ENCODE results near the gene MC3R.

Gene MC3R

DNA sequence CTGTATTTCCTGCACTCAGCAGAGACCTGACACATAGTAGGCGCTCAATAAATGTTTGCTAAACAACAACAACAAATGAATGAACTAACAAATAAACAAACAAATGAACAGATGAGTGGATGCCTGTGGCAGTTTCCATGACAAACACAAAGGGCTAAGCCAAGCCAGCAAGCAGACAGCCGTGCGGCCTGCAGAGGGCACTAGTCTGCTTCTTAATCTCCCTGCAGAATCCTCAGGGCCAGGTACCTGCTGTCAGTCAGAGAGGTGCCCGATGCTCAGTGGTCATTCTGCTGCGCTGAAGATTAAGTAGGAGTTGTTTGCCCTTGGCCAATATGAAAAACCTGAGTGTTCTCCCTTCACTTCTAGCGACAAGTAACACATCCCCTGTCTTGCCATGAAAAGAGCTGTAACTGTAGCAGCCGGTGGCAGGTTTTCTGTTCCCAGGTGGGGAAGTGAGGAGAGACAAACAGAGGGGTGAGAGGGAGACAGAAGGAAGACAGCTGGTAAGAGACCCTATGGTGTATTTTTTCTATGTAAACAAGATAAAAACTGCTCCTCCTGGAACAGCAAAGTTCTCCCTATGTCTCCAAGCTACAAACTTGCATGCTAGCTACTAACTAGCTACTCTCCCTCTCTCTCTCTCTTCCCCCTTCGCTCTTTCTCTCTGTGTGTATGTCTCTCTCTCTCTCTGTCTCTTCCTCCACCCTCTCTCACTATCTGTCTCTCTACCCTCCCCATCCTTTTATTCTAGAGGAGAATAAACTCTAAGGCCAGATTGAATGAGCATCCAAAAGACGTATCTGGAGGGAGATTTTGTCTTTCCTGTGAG lies at the start of gene MC3R:
TSS of gene MC3R (plus strand) at position 779 of the 829 bp plus-strand sequence. CDS start 112 bp downstream, outside the sequence.
- peak; percentile 67 for DNase-seq (ENCODE audit: low read depth)

DNA sequence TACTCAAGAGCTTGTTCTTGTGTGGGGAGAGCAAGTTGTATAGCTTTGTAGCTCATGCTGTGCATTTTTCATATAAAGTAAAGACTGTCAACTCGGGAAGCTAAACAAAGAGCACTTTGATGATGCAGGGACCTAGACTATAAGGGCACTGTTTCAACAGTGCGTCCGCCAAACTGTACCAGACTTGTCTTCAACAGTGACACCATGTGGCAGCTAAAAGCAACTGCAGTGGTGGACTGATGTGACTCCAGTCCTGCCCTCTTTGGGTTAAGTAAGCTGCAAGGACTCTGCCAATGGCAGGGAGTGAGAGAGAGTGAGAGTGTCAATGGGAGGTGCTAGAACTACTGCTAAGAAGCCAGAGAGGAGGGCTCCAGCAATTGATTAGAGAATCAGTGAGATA lies 48.1 kb upstream of the MC3R start:
- DNase-seq (ENCODE audit: low read depth) = no peak

DNA sequence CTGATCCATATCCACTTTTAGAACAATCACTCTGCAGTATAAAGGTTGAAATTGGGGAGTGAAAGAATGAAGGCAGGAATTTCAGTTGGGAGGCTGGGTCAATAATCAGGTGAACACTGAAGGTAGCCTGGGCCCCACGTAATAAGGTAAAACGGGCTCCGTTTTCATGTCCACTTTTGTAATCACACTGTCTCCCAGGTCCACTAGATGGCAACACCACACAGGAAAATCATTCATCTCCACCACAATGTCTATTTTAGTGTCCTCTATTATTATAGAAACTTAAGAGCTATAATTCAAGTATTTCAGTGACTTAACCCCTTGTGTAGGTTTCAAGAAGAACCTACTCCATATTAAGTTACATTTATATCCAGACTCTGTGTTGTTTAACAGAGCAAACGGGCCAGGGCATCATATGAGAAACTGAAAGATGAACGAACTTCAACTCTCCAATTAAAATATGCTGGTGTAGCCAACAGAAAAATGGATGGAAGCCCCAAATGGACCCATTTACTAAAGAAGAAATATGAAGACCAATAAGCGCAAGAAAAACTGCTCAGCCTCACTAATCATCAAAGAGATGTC lies 45.9 kb upstream of the MC3R start:
- peak; percentile 59 for DNase-seq (ENCODE audit: low read depth)

DNA sequence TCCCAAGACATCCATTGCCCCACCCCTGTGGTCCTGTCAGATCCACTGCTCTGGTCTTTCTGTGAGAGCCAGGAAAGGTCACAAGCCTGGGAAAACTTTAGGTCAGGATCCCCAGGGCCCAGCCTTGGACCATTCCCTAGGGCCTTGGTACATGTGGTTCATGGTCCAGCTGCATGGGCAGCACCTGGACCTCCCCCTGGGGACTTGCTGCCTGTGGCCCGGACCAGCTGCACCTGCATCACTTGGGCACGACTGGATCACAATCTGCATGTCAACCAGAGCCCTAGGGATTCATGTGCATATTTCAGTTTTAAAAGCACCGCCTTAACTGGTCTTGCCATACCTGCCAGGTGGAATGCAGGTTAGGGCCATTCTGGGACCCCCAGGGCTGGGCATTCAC lies 44.3 kb upstream of the MC3R start:
- no peak for DNase-seq (ENCODE audit: low read depth)

GRCh38 chr20:56205346-56205745 lies 43.2 kb upstream of the MC3R start:
- DNase-seq (ENCODE audit: low read depth) = no peak

DNA sequence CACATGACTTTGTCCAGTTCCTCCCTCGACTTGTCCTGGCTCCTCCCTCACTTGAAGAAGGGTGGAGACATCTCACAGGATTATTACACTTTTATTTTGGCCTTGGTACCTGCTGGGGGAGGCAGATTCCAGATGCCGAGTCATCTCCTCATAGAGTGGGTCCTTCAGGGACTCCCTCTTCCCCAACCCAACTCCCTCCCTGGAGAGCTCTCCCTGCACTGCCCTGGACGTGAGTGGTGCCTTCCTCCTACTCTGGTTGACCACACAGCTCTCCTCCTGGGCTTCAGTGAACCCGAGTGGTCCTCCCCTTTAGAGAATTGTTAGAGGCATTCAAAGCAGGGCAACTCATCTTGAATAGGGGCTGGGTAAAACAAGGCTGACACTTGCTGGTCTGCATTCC lies 40.9 kb upstream of the MC3R start:
- DNase-seq (ENCODE audit: low read depth) = peak; percentile 92

DNA sequence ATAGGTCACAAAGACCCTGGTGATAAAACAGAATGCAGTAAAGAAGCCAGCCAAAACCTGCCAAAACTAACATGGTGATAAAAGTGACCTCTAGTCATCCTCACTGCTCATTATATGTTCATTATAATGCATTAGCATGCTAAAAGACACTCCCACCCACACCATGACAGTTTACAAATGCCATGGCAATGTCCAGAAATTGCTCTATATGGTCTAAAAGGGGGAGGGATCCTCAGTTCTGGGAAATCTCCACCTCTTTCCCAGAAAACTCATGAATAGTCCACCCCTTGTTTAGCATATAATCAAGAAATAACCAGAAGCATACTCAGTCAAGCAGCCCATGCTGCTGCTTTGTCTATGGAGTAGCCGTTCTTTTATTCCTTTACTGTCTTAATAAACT lies 40.4 kb upstream of the MC3R start:
- peak; percentile 86 for DNase-seq (ENCODE audit: low read depth)

DNA sequence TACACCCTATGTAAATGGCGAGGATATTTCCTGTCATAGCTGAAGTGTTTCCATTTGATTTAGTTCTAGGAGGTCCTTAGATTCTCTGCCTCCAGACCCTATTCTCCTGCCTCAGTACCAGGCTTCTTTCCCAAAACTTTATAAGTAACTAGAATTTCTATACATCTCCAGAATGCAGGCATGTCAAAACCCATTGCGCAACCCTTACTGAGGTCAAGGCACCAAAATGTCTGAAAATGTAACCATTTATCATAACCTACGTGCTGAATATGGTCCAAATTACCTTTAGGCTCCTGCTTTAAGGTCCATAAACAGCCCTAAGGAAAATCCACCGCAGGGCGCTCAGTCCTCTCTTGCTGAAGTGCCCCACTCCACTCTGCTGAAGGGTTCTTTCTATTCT lies 37.5 kb upstream of the MC3R start:
- DNase-seq (ENCODE audit: low read depth) = no peak

- peak; percentile 97 for DNase-seq (ENCODE audit: low read depth)
These were observed 36.4 kb upstream of the MC3R start for GRCh38 chr20:56212091-56212490.

DNA sequence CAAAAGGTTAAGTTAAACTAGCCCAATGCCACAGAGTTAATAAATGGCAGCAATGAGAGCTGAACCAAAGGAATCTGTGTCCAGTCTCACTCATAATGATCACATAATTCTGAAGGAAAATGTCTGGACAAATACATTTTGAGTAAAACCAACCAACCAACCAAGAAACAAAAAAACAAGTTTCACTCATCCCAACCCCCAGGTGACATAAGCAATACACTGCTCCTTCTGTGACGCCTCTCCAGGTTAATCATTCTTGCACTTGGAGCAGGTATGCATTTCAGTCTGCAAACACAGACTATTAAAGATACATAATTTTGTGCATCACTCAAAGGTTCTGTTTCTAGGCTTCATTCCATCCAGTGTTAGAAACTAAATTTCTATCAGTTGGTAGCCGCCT lies 35.2 kb upstream of the MC3R start:
- no peak for DNase-seq (ENCODE audit: low read depth)

DNA sequence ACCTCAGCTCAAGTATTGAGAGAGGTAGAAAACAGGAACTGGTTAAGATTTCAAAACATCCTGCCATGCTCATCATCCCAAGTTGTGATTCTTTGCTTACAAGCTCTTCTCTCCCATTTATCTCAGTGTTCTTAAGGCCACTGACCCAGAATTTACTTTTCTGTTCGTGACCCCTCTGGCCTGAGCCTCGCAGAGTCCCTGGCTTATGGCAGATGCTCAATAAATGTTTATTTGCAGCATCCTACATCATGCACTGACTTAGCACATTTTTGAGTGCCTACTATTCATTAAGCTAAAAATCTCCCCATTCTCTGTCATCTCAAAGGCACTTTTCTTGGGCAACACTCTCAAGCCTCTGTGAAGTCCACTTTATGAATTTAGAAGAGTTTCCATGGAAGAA lies 33.4 kb upstream of the MC3R start:
- DNase-seq (ENCODE audit: low read depth) = peak; percentile 77

DNA sequence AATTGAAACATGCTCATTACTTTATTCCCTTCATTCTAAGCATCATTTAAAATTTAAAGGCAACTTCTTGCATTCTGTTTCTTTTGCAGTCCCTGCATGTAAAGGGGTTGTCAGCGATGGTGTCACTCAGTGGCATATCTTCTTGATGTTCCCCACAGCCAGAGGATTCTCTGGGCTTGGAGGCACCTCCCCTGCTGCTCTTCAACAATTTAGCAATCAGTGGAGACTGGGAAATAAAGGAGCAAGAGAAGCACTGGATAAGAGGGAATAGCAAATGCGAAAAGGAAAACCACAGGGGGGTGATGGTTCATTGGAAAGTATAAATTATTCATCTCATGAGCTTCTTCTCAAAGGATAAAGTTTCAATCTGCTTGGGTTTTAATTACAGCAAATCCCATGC lies 30.7 kb upstream of the MC3R start:
- no peak for DNase-seq (ENCODE audit: low read depth)

DNA sequence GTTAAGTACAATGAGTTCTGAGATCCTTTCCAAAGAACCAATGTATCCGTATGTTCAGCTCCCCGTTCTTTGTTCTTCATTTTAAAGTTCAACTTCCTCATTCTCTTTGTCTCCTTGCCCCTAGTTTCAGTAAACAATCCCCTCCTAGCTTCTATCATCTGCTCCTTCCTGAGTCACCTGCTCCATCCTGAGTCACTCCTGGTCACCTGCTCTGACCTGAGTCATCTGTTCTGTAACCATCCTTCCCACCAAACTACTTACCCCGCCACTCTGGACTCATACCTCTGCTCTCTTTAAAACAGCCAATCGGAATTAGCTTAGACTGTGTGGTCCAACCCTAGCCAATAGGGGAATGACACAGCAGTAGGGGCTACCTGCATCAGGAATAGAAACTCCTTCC lies 27.3 kb upstream of the MC3R start:
- peak; percentile 57 for DNase-seq (ENCODE audit: low read depth)

- peak; percentile 96 for DNase-seq (ENCODE audit: low read depth)
These were observed 26.3 kb upstream of the MC3R start for GRCh38 chr20:56222201-56222600.

GRCh38 chr20:56222945-56223344 lies 25.6 kb upstream of the MC3R start:
- peak; percentile 54 for DNase-seq (ENCODE audit: low read depth)

GRCh38 chr20:56223352-56223751 lies 25.2 kb upstream of the MC3R start:
- no peak for DNase-seq (ENCODE audit: low read depth)

GRCh38 chr20:56228021-56228420 lies 20.5 kb upstream of the MC3R start:
- no peak for DNase-seq (ENCODE audit: low read depth)

GRCh38 chr20:56229812-56230211 lies 18.7 kb upstream of the MC3R start:
- DNase-seq (ENCODE audit: low read depth) = peak; percentile 83

DNA sequence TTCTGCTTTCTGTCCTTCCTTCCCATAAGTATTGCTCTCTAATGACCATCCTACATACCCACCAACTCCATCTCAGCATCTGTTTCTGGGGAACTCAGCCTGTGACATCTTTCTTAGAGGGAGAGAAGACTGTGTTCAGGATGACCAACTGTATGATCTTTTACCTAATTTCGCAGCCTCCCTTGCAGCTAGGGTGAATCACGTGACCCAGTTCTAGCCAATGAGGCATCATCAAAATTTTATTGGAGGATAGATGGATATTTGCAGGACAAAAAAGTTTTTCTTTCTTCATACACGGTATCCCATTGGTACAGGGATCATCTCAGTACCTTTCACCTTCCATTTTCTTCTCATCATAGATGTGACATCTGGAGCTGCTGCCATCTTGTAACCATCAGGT lies 14.4 kb upstream of the MC3R start:
- DNase-seq (ENCODE audit: low read depth) = no peak

GRCh38 chr20:56237335-56237734 lies 11.2 kb upstream of the MC3R start:
- DNase-seq (ENCODE audit: low read depth) = peak; percentile 54

GRCh38 chr20:56244259-56244658 lies 4.3 kb upstream of the MC3R start:
- peak; percentile 44 for DNase-seq (ENCODE audit: low read depth)

DNA sequence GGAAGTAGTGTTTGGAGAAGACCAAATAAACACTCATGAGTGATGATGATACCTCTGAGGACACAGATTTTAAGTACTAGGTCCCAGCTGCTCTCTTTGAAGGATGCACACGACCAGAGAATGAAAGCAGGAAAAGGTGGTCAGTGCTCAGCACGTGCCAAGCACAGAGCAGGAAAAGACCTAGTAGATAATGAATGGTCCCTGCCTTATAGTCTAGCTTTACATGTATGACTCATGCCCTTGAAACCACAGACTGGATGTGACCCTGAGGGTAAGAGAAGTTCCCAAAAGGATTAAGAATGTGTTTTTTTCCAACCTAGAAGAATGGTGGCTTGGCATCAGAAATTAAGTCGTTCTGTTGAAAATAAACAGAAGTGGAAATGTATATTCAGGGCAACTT lies 2.8 kb upstream of the MC3R start:
- DNase-seq (ENCODE audit: low read depth) = peak; percentile 78

GRCh38 chr20:56249244-56249955 lies 868 bp downstream of the MC3R start:
- DNase-seq (ENCODE audit: low read depth) = no peak

Data from amniotic epithelial cell (primary cell).